A204.1 (cell line): ENCODE measurements around the gene NCK2.

Experiments
- FAIRE-seq: peaks from 2 replicates; lab custom pipeline; 2012; peaks lifted over from hg19 to GRCh38; lab: Jason Lieb, UNC

Gene NCK2

DNA sequence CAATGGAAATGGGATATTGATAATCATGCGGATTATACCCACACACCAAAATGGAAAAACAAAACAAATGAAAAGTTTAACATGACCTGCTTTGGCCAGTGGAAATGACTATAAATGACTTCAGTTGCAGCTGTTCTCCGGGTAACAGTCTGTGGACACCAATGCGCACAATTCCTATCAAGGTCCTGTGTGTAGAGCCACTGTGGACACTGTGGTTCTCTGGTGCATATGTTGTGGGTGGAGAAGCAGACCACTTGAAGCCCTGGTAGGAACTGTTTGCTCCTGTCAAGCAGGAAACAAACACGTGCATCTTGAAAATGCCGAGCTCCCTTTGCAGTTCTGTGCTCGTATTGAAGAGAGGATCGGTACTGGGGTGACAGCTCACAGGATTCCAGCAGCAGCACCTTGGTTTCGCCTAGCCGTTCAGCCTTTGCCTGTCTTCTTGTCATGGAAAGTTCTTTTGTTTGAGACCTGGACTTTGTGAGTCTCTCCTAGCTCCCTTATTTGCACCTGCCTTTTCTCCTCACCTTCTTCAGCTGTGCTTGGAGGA, 32.9 kb downstream of the NCK2 start:
- FAIRE-seq: no peak

- no peak for FAIRE-seq
These were observed 33.4 kb downstream of the NCK2 start for GRCh38 chr2:105778080-105778607.

GRCh38 chr2:105779394-105779793, 34.7 kb downstream of the NCK2 start:
- FAIRE-seq: no peak

DNA sequence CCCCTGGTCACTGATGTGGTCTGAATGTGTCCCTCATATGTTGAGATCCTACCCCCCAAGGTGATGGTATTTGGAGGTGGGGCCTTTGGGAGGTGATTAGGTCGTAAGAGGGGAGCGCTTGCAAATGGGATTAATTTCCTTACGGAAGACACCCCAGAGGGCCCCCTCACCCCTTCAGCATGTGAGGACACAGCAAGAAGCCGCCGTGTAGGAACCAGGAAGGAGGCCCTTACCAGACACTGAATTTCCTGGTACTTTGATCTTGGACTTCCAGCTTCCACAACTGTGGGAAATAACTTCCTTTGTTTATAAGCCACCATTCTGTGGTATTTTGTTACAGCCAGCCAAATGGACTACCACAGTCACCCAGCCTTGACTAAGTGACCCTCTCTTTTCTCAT, 35.9 kb downstream of the NCK2 start:
- no peak for FAIRE-seq

GRCh38 chr2:105781274-105781978, 36.7 kb downstream of the NCK2 start:
- FAIRE-seq: no peak

DNA sequence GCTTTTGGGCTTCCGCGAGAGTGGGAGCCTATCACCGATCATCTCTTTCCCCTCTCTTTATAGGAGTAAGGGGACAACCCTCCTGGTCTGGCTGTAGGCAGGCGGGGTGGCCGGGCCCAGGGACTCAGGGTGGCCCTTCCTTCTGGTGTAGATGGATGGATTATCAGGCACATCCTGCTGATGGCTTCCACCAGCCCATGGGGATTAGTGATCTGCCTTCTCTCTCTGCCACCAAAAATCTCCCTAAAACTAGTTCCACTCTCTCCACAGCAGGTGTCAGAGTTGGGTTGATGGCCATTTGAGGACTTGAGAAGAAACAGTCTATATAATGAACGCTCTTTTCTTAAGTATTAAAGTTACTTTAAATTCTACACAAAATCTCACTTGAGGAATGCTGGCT, 37.4 kb downstream of the NCK2 start:
- no peak for FAIRE-seq

DNA sequence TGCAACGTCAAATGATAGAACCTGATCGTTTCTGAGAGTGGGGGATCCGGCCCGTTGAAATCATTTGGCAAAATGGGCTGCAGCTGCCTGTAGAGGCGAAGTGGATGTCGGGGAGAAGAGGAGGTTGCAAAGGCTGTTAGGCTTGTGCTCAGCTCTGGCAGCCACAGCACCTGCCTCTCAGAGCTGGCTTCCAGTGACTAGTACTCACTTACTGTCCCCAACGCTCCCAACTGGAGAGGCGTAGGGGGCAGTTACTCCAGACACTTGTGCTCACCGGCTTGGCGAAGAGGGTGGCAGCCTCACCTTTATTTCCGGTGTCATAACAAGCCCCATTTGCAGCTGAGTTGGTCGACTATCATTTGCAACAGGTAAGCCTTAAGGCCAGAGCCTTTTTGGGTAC, 37.9 kb downstream of the NCK2 start:
- no peak for FAIRE-seq

- FAIRE-seq: no peak
These were observed 38.5 kb downstream of the NCK2 start for GRCh38 chr2:105783151-105783738.

DNA sequence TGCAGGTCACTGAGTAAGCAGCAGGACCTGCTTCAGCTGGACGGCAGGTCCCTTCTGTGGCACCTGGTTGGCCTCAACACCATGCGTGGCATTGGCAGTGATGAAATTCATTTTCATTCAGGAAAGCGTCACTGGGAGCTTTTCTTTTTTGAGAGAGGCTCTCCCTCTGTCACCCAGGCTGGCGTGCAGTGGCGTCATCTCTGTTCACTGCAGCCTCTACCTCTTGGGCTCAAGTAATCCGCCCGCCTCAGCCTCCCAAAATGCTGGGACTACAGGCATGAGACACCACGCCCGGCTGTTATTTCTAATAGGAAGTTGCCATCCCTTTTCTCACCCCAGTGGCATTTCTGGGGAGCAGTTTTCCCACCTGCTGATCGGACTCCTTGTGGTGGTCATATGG, 39.3 kb downstream of the NCK2 start:
- FAIRE-seq: no peak

GRCh38 chr2:105784589-105784988, 39.9 kb downstream of the NCK2 start:
- FAIRE-seq: no peak

GRCh38 chr2:105785095-105785847, 40.6 kb downstream of the NCK2 start:
- no peak for FAIRE-seq

DNA sequence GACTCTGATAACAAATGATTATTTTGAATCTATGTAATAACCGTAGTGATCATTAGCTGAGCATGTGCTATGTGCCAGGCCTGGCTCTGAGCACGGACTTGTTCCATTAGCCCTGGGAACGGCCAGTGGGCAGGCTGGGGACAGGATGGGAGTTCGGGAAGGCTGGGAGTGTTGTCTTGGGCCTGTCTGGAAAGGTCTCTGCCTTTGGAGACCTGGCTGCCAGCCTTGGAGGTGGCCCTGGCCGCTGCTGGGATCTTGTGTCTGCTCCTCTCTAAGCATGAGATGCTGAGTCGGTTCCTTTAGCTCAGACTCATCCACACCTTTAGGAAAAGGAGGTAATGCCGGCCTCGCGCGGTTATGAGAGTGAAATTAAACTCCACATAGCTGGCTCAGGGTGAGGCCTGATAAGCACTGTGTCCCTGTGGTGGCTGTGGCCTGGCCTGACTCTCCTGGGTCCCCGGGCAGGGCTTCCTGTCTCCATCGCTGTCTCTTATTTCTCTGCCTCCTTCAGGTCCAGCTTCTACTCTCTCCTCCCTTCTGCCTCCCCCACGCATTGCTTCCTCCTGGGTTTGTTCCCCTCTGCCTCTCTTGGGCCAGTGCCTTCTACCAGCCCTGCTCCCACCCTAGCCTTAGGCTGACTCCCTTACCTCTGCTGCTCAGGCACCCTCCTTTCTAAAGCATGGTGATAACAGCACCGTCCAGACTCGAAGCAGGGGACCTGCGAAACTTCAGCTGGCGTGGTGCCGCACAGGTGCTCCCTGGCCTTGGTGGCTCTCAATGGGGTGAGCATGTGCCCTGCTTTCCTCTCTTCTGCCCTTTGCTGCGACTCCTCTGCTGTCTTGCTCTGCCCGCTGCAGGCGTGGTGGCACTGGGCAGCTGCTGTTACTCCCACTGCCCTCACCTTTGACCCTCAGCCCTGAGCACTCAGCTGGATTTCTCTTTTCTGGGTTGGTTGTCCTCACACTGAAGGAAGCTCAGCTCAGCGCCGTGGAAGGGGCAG, 41.8 kb downstream of the NCK2 start:
- FAIRE-seq: no peak

DNA sequence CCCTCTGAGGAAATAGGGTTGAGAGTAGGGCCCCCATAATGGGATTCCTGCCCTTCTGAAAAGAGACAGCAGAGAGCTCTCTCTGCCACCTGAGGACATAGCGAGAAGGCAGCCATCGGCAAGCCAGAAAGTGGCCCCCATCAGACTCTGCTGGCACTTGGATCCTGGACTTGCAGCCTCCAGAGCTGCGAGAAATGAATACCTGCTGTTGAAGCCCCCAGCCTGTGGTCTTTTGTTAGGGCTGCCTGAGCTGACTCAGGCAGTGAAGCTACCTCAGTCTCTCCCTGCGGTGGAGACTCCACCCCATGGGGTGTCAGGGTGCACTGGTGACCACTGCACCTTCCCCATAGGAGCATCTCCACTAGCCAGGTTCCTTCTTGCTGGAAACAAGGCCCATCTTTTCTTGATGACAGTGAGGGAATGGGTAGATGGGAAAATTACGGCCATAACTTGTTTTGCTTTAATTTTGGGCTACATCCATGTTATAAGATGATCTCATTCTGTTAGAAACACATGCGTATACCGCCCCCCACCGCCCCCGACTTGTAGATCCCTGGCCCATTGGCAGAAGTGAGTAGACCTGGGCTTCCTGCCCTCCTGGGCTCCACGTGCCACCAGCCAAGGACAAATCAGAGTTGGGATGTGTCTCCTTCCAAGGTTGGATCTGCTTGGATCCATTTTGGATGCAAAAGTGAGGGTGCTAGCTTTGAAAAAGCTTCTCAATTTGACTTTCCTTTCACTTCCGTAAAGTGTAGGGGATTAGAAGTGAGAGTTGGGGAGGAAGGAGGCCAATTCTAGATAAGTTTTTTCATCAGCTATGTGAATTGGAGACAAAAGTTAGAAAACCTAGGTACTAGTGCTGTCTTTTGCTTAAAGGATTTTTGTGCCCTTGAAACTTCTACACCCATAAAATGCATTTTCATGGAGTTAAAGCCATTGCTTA, 42.9 kb downstream of the NCK2 start:
- no peak for FAIRE-seq

GRCh38 chr2:105788670-105789290, 44.1 kb downstream of the NCK2 start:
- FAIRE-seq: no peak

GRCh38 chr2:105789745-105790460, 45.2 kb downstream of the NCK2 start:
- no peak for FAIRE-seq

- FAIRE-seq: no peak
These were observed 45.9 kb downstream of the NCK2 start for GRCh38 chr2:105790461-105791149.

GRCh38 chr2:105791229-105791628, 46.5 kb downstream of the NCK2 start:
- no peak for FAIRE-seq

DNA sequence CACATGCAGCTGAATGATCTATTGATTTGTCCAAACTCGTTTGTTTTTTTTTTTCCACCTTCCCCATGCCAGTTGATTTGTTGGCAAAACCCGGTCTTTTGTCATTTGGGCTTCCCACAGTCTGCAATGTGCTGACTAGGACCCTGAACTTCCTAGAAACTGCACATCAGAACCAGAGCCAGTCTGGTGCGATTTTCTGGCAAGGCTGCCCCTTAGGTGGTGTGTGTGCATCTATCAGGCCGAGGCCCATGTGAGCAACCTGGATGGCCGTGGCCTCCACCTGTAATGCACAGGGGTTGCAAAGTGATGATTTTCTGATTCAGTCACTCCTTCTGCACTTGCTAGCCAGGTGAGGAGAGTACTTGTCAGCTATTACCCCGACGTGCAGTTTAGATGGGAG, 47.8 kb downstream of the NCK2 start:
- FAIRE-seq: no peak
